Suprapubic skin (tissue), 4 donors: ENCODE data around the gene SEPHS1. TPM values are rescaled to one million over a fixed set of nuclear protein-coding genes. Genes with fewer than 3 reads are reported as not detected.

Source experiments
- DNase-seq, 2 donors: peaks; one replicate each; pipeline ENCODE4 v3.0.0-alpha.2; 2019; ENCODE audit warnings: low spot score in 2 of 2
- H3K27ac ChIP-seq: fragments of 200-600 bp; sonication (generic); one replicate; pipeline ENCODE4 v1.5.1; 2019
- H3K27me3 ChIP-seq: fragments of 200-600 bp; sonication (generic); one replicate; pipeline ENCODE4 v1.5.1; 2019
- H3K36me3 ChIP-seq: fragments of 200-600 bp; sonication (generic); one replicate; pipeline ENCODE4 v1.5.1; 2019
- H3K4me1 ChIP-seq: fragments of 200-600 bp; sonication (generic); one replicate; pipeline ENCODE4 v1.5.1; 2019
- H3K4me3 ChIP-seq: fragments of 200-600 bp; sonication (generic); one replicate; pipeline ENCODE4 v1.5.1; 2019; ENCODE audit warnings: mild to moderate bottlenecking
- H3K9me3 ChIP-seq: fragments of 200-600 bp; sonication (generic); one replicate; pipeline ENCODE4 v1.5.1; 2019
- EP300 ChIP-seq: sonication (generic); formaldehyde crosslinking; IDR thresholded peaks from one replicate; pipeline ENCODE4 v1.6.1; 2017; ENCODE audit warnings: antibody characterized with exemption
- POLR2A ChIP-seq, 2 donors: fragments of 450-650 bp; IDR thresholded peaks; one replicate each; pipeline ENCODE4 v1.6.1; 2017; ENCODE audit warnings: antibody characterized with exemption in 2 of 2, mild to moderate bottlenecking in 2 of 2, moderate library complexity in 2 of 2
- POLR2AphosphoS5 ChIP-seq, 3 donors: sonication (generic); formaldehyde crosslinking; IDR thresholded peaks; one replicate each; pipeline ENCODE4 v1.6.1; 2017; ENCODE audit warnings: antibody characterized with exemption in 3 of 3
- WGBS: methylation state at CpG from one replicate; pipeline ENCODE4 v1.1.5; 2018; 5-methylcytosine and 5-hydroxymethylcytosine counted together
- total RNA-seq, 4 donors: library from RNA; depleted of rRNA; stranded (reverse); fragments of >200 nt; gene quantifications; one replicate each; pipeline ENCODE4 v1.1.0, GENCODE V29; 2016
- TF ChIP-seq, protein P1 (sequence below), 2 donors: fragments of 200-600 bp in 1 of 2; fragments of 450-650 bp in 1 of 2; sonication (generic) in 1 of 2; IDR thresholded peaks; one replicate each; pipeline ENCODE4 v1.5.1; 2016 to 2019; ENCODE audit warnings: antibody characterized with exemption in 2 of 2, mild to moderate bottlenecking in 1 of 2, moderate library complexity in 1 of 2

SEPHS1 gene
- total RNA-seq, 4 donors from 2014 or later = 23.1 to 31.6 (median 25.4) TPM

DNA sequence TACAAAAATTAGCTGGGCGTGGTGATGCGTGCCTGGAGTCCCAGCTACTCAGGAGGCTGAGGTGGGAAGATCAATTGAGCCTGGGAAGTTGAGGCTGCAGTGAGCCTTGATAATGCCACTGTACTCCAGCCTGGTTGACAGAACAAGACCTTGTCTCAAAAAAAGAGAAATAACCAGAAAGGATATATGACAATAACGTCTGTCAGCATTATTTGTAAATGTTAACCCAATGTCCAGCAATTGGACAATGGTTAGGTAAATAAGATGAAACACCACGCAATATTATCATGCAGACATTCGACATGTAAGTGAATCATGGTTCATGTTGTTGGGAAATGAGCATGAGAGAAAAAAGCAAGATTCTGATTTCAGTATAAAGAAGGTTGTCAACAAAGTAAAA lies 44.6 kb upstream of the SEPHS1 start:
- 92% methylated on average over 5 of the region's 5 CpGs for WGBS
- DNase-seq = no peak
- Histone ChIP-seq H3K27ac (no peak overlapping the region), H3K9me3 (no peaks in the 10 kb centered on the region), H3K27me3 (peaks cover 2% of the 10 kb centered on the region), H3K4me3 (no peak overlapping the region), H3K4me1 (peaks cover 2% of the 10 kb centered on the region), H3K36me3 (no peaks in the 10 kb centered on the region)
- TF ChIP-seq, protein P1, sequence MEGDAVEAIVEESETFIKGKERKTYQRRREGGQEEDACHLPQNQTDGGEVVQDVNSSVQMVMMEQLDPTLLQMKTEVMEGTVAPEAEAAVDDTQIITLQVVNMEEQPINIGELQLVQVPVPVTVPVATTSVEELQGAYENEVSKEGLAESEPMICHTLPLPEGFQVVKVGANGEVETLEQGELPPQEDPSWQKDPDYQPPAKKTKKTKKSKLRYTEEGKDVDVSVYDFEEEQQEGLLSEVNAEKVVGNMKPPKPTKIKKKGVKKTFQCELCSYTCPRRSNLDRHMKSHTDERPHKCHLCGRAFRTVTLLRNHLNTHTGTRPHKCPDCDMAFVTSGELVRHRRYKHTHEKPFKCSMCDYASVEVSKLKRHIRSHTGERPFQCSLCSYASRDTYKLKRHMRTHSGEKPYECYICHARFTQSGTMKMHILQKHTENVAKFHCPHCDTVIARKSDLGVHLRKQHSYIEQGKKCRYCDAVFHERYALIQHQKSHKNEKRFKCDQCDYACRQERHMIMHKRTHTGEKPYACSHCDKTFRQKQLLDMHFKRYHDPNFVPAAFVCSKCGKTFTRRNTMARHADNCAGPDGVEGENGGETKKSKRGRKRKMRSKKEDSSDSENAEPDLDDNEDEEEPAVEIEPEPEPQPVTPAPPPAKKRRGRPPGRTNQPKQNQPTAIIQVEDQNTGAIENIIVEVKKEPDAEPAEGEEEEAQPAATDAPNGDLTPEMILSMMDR (IDR thresholded peaks at IDR 0.05) = no peak
- TF ChIP-seq POLR2A (IDR thresholded peaks at IDR 0.05) = no peak
- TF ChIP-seq EP300 = no peak
- TF ChIP-seq POLR2AphosphoS5 (IDR thresholded peaks at IDR 0.05) = no peak

DNA sequence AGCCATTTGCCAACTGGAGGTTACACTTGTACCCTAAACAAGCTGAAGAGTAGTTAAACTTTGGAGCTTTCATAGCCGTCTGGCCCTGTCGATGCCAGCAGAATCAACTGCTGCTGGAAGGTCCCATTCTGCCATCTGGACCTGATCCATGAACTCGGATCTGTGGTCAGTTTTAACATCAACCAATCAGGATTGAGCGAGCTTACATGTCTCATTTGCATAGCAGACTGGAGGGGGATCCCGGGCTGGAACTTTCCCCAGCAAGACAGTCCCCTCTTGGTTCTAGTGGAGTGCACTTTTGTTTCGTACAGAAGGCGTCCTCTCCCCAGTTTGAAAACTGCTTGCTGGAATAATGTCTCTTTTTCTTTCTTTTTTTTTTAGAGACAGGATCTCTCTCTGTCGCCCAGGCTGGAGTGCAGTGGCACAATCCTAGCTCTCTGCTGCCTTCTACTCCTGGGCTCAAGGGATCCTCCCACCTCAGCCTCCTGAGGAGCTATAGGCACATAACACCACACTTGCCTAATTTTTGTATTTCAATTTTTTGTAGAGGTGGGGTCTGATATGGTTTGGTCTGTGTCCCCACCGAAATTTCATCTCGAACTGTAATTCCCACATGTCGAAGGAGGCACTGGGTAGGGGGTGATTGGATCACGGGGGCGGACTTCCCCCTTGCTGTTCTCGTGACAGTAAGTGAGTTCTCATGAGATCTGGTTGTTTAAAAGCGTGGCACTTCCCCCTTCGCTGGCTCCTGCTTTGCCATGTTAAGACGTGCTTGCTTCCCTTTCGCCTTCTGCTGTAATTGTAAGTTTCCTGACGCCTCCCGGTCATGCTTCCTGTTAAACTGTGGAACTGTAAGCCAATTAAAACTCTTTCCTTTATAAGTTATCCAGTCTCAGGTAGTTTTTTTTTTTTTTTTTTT lies 42.8 kb upstream of the SEPHS1 start:
- Histone ChIP-seq H3K9me3 (no peaks in the 10 kb centered on the region), H3K36me3 (no peaks in the 10 kb centered on the region), H3K4me1 (peaks cover 2% of the 10 kb centered on the region), H3K27ac (no peak overlapping the region), H3K27me3 (peaks cover 2% of the 10 kb centered on the region), H3K4me3 (no peak overlapping the region)
- no peak for DNase-seq
- 58% methylated on average over 20 of the region's 20 CpGs for WGBS
- TF ChIP-seq POLR2A (IDR thresholded peaks at IDR 0.05) = no peak
- TF ChIP-seq, protein P1 (IDR thresholded peaks at IDR 0.05) = no peak
- no peak for TF ChIP-seq POLR2AphosphoS5 (IDR thresholded peaks at IDR 0.05)
- no peak for TF ChIP-seq EP300

DNA sequence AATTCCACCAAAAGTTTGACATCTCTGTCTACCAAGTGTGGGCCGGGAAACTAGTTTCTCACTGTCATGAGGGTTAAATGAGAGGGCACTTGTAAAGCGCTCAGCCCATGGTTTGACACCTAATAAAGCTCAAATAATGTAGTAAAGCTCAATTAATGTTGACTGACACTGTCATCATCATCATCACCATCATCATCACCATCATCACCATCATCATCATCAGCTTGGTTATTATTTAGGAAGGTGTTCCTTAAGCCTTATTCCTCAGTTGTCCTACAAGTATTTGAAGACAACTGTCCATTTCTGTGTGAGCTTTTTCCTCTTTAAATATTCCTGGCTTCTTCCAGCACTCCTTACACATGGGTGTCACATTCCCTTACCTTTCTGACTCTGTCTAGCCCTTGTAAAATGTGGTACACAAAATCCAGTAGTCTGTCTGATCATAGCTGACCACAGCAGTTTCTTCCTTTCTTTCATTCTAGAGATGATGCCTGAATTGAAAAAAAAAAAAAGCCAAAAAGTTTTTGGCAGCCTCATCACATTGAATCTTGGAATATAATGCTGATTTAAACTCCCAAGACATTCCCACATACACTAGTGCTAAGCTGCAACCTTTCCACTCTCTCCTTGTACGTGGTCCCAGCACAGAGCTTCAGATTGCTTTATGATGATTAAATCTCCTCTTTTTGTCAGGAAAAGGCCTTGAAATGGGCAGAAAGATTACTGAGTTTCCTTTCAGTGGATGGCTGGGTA lies 40.6 kb upstream of the SEPHS1 start:
- 72% methylated on average over 3 of the region's 3 CpGs for WGBS
- no peak for DNase-seq
- H3K4me3 ChIP-seq = no peak overlapping the region
- H3K36me3 ChIP-seq = no peaks in the 10 kb centered on the region
- H3K4me1 ChIP-seq = peaks cover 2% of the 10 kb centered on the region
- H3K27me3 ChIP-seq = peaks cover 7% of the 10 kb centered on the region
- H3K27ac ChIP-seq = no peak overlapping the region
- H3K9me3 ChIP-seq = no peaks in the 10 kb centered on the region
- no peak for TF ChIP-seq POLR2A (IDR thresholded peaks at IDR 0.05)
- TF ChIP-seq, protein P1 (IDR thresholded peaks at IDR 0.05) = no peak

DNA sequence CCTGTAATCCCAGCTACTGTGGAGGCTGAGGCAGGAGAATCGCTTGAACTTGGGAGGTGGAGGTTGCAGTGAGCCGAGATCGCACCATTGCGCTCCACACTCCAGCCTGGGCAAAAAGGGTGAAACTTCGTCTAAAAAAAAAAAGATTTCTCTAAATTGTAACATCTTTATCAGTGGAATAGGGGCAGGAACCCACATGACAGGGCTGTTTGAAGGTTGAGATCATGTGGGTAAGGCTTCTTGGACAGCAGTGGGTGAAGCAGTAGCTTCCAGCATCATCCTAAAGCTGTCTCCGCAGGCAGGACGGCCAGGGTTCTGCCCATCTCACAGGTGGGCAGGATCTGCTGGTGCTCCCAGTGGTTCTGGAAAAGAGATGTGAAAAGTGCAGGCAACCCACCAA lies 37.9 kb upstream of the SEPHS1 start:
- H3K4me3 ChIP-seq = no peak overlapping the region
- no peak for TF ChIP-seq POLR2A (IDR thresholded peaks at IDR 0.05)
- TF ChIP-seq, protein P1 (IDR thresholded peaks at IDR 0.05) = no peak
- no peak for TF ChIP-seq POLR2AphosphoS5 (IDR thresholded peaks at IDR 0.05)
- TF ChIP-seq EP300 = no peak
- H3K36me3 ChIP-seq = no peaks in the 10 kb centered on the region
- no peak for DNase-seq
- no peak overlapping the region for H3K27ac ChIP-seq
- peaks cover 12% of the 10 kb centered on the region for H3K4me1 ChIP-seq
- 95% methylated on average over 7 of the region's 7 CpGs for WGBS
- no peaks in the 10 kb centered on the region for H3K9me3 ChIP-seq
- H3K27me3 ChIP-seq = peaks cover 19% of the 10 kb centered on the region

DNA sequence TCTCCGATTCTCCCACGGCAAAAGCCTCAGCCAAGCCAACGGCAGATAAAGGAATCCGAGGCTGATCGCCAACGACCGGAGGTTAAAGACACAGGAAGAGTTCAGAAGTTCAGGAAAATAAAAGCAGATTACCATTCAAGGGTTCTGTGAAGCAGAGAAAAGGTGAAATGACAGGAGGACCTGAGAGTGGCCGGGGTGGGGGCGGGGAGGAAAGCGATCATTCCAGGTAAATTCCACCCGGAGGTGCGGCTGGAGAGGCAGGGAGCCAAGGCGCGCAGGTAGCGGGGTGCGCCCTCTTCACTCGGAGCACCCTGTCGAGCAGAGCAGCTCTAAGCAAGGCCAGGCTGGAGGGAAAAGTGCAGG lies 35.3 kb upstream of the SEPHS1 start:
- DNase-seq = peak in 1 of 2 donors; percentile 64

More for the DNA sequence above, 35.3 kb upstream of the SEPHS1 start:
- Histone ChIP-seq H3K27me3 (peaks cover 17% of the 10 kb centered on the region), H3K36me3 (no peaks in the 10 kb centered on the region), H3K4me3 (peak overlapping the region; percentile 38), H3K4me1 (peaks cover 10% of the 10 kb centered on the region), H3K9me3 (no peaks in the 10 kb centered on the region), H3K27ac (peak overlapping the region; percentile 68)
- WGBS = 12% methylated on average over 18 of the region's 18 CpGs
- TF ChIP-seq, protein P1 (IDR thresholded peaks at IDR 0.05) = no peak
- TF ChIP-seq POLR2A (IDR thresholded peaks at IDR 0.05) (no peak), EP300 (no peak), POLR2AphosphoS5 (IDR thresholded peaks at IDR 0.05) (no peak)
